IPS-11a (cell line): ENCODE measurements around the gene FYCO1.
A peak's percentile ranks its signal among the peaks of the same experiment; 100 is the strongest.
"Not testable (repeated sequence)": the region's sequence is repeated elsewhere in the genome, so short reads cannot be mapped to it uniquely, and the experiment has no call there.

Source experiments
- H3K4me3 ChIP-seq: one replicate; pipeline ENCODE4 v1.5.1; 2013; ENCODE audit warnings: low read depth, low read length, control low read depth

FYCO1 gene

GRCh38 chr3:45995236-45996192 is at the start of gene FYCO1:
Gene FYCO1 (minus strand): TSS chr3:45995824. CDS start chr3:45984910, 10,914 bp downstream.
- peak within 1 kb of the TSS; percentile 85 for H3K4me3 ChIP-seq

GRCh38 chr3:46038916-46039315 is 43.3 kb upstream of the FYCO1 start:
- no peak overlapping the region for H3K4me3 ChIP-seq

- not testable (repeated sequence) for H3K4me3 ChIP-seq
These were observed 42.4 kb upstream of the FYCO1 start for GRCh38 chr3:46038071-46038470.

GRCh38 chr3:46036191-46036590 is 40.6 kb upstream of the FYCO1 start:
- no peak overlapping the region for H3K4me3 ChIP-seq

- no peak overlapping the region for H3K4me3 ChIP-seq
These were observed 36.1 kb upstream of the FYCO1 start for GRCh38 chr3:46031747-46032146.

GRCh38 chr3:46031269-46031668 is 35.6 kb upstream of the FYCO1 start:
- H3K4me3 ChIP-seq, result no peak overlapping the region

GRCh38 chr3:46030626-46031025 is 35.0 kb upstream of the FYCO1 start:
- no peak overlapping the region for H3K4me3 ChIP-seq

- H3K4me3 ChIP-seq, result no peak overlapping the region
These were observed 34.4 kb upstream of the FYCO1 start for GRCh38 chr3:46029953-46030543.

- no peak overlapping the region for H3K4me3 ChIP-seq
These were observed 32.2 kb upstream of the FYCO1 start for GRCh38 chr3:46027736-46028397.

GRCh38 chr3:46027021-46027705 is 31.5 kb upstream of the FYCO1 start, which contains the start of gene XCR1:
Gene XCR1 (minus strand): TSS chr3:46027483. CDS start chr3:46021947, 5,536 bp downstream.
- H3K4me3 ChIP-seq, result no peak within 1 kb of the TSS

GRCh38 chr3:46025139-46025538 is 29.5 kb upstream of the FYCO1 start:
- no peak overlapping the region for H3K4me3 ChIP-seq

GRCh38 chr3:46024131-46024530 is 28.5 kb upstream of the FYCO1 start:
- no peak overlapping the region for H3K4me3 ChIP-seq

GRCh38 chr3:46022909-46023785 is 27.5 kb upstream of the FYCO1 start:
- no peak overlapping the region for H3K4me3 ChIP-seq

- no peak overlapping the region for H3K4me3 ChIP-seq
These were observed 25.9 kb upstream of the FYCO1 start for GRCh38 chr3:46021516-46021915.

GRCh38 chr3:46020766-46021510 is 25.3 kb upstream of the FYCO1 start:
- H3K4me3 ChIP-seq, result no peak overlapping the region

- no peak overlapping the region for H3K4me3 ChIP-seq
These were observed 24.1 kb upstream of the FYCO1 start for GRCh38 chr3:46019707-46020106.

GRCh38 chr3:46017720-46018119 is 22.1 kb upstream of the FYCO1 start:
- no peak overlapping the region for H3K4me3 ChIP-seq

GRCh38 chr3:46013316-46014094 is 17.9 kb upstream of the FYCO1 start:
- no peak overlapping the region for H3K4me3 ChIP-seq

GRCh38 chr3:46012246-46012645 is 16.6 kb upstream of the FYCO1 start:
- no peak overlapping the region for H3K4me3 ChIP-seq
